H9 (cell line): ENCODE measurements around the gene TMEM63B. TPM values are rescaled to one million over a fixed set of nuclear protein-coding genes. Genes with fewer than 3 reads are reported as not detected.

Experiments
- DNase-seq: peaks from one replicate; pipeline ENCODE4 v3.0.0-alpha.2; 2017
- H2AFZ ChIP-seq: one replicate; pipeline ENCODE4 v1.6.1; 2013; ENCODE audit warnings: mild to moderate bottlenecking, low read length, control low read depth, moderate library complexity
- H2AK5ac ChIP-seq: 2 replicates; pipeline ENCODE4 v1.6.1; 2013; ENCODE audit warnings: low read length, control low read depth, mixed read lengths; ENCODE audit not compliant: insufficient read length
- H2BK120ac ChIP-seq: one replicate; pipeline ENCODE4 v1.6.1; 2013; ENCODE audit warnings: low read depth, mild to moderate bottlenecking, low read length, control low read depth, inconsistent platforms; ENCODE audit not compliant: poor library complexity, severe bottlenecking
- H2BK12ac ChIP-seq: 2 replicates; pipeline ENCODE4 v1.6.1; 2013; ENCODE audit warnings: low read length, control low read depth, mixed read lengths, low read depth; ENCODE audit not compliant: insufficient read length
- H2BK15ac ChIP-seq: 2 replicates; pipeline ENCODE4 v1.6.1; 2013; ENCODE audit warnings: low read depth, low read length, control low read depth
- H2BK20ac ChIP-seq: one replicate; pipeline ENCODE4 v1.6.1; 2013; ENCODE audit warnings: low read depth, mild to moderate bottlenecking, low read length, control low read depth, inconsistent platforms; ENCODE audit not compliant: poor library complexity, severe bottlenecking
- H2BK5ac ChIP-seq: 2 replicates; pipeline ENCODE4 v1.6.1; 2013; ENCODE audit warnings: low read length, control low read depth, mixed read lengths; ENCODE audit not compliant: insufficient read length
- H3K14ac ChIP-seq: 2 replicates; pipeline ENCODE4 v1.6.1; 2013; ENCODE audit warnings: low read length, control low read depth; ENCODE audit not compliant: insufficient read depth
- H3K18ac ChIP-seq: 2 replicates; pipeline ENCODE4 v1.6.1; 2013; ENCODE audit warnings: low read depth, mild to moderate bottlenecking, mixed read lengths, low read length, control low read depth; ENCODE audit not compliant: insufficient read length
- H3K23ac ChIP-seq: 2 replicates; pipeline ENCODE4 v1.6.1; 2013; ENCODE audit warnings: low read length, control low read depth, mixed read lengths, low read depth; ENCODE audit not compliant: insufficient read length
- H3K23me2 ChIP-seq: 2 replicates; pipeline ENCODE4 v1.6.1; 2013; ENCODE audit warnings: low read depth, mild to moderate bottlenecking, mixed read lengths, low read length, control low read depth; ENCODE audit not compliant: insufficient read length, poor library complexity, severe bottlenecking
- H3K27ac ChIP-seq: 2 replicates; pipeline ENCODE4 v1.5.1; 2013; ENCODE audit warnings: low read length, control low read depth, mixed read lengths, low read depth; ENCODE audit not compliant: insufficient read length
- H3K27me3 ChIP-seq: 2 replicates; pipeline ENCODE4 v1.6.1; 2013; ENCODE audit warnings: low read length, control low read depth, inconsistent platforms; ENCODE audit not compliant: insufficient read depth
- H3K4ac ChIP-seq: 2 replicates; pipeline ENCODE4 v1.6.1; 2013; ENCODE audit warnings: low read depth, mild to moderate bottlenecking, control low read depth, inconsistent platforms, low read length, moderate library complexity
- H3K4me1 ChIP-seq: 2 replicates; pipeline ENCODE4 v1.6.1; 2013; ENCODE audit warnings: low read length, control low read depth, inconsistent platforms; ENCODE audit not compliant: insufficient read depth
- H3K4me2 ChIP-seq: 2 replicates; pipeline ENCODE4 v1.6.1; 2013; ENCODE audit warnings: low read length, control low read depth, mixed read lengths; ENCODE audit not compliant: insufficient read length, insufficient read depth
- H3K56ac ChIP-seq: 2 replicates; pipeline ENCODE4 v1.6.1; 2013; ENCODE audit warnings: low read depth, mild to moderate bottlenecking, mixed read lengths, low read length, control low read depth; ENCODE audit not compliant: insufficient read length
- H3K79me1 ChIP-seq: 2 replicates; pipeline ENCODE4 v1.6.1; 2013; ENCODE audit warnings: low read depth, mild to moderate bottlenecking, moderate library complexity, low read length, control low read depth, inconsistent platforms; ENCODE audit not compliant: insufficient read depth, poor library complexity, severe bottlenecking
- H3K79me2 ChIP-seq: 2 replicates; pipeline ENCODE4 v1.6.1; 2013; ENCODE audit warnings: low read length, control low read depth, inconsistent platforms; ENCODE audit not compliant: insufficient read depth
- H3K9ac ChIP-seq: 2 replicates; pipeline ENCODE4 v1.6.1; 2013; ENCODE audit warnings: low read length, control low read depth, mixed read lengths; ENCODE audit not compliant: insufficient read length; ENCODE audit errors: extremely low read depth
- H3K9me3 ChIP-seq: one replicate; pipeline ENCODE4 v1.6.1; 2013; ENCODE audit warnings: low read depth, low read length, inconsistent platforms; ENCODE audit not compliant: control insufficient read depth
- H3T11ph ChIP-seq: one replicate; pipeline ENCODE4 v1.6.1; 2013; ENCODE audit warnings: mild to moderate bottlenecking, low read length, control low read depth, inconsistent platforms
- H4K20me1 ChIP-seq: one replicate; pipeline ENCODE4 v1.6.1; 2013; ENCODE audit not compliant: control insufficient read depth, insufficient read length, insufficient read depth
- H4K5ac ChIP-seq: 2 replicates; pipeline ENCODE4 v1.6.1; 2013; ENCODE audit warnings: low read depth, mild to moderate bottlenecking, mixed read lengths, low read length, control low read depth; ENCODE audit not compliant: insufficient read length
- H4K8ac ChIP-seq: replicated peaks from 2 replicates; pipeline ENCODE4 v1.6.1; 2013; ENCODE audit warnings: low read length, control low read depth, mixed read lengths, low read depth; ENCODE audit not compliant: insufficient read length
- H4K91ac ChIP-seq: 2 replicates; pipeline ENCODE4 v1.6.1; 2013; ENCODE audit warnings: low read depth, mild to moderate bottlenecking, moderate library complexity, mixed read lengths, low read length, control low read depth; ENCODE audit not compliant: insufficient read length
- H3K27ac Mint-ChIP-seq, 3 experiments: 2 replicates in 2 of 3; 3 replicates in 1 of 3; pipeline ENCODE4 v1.8.0; 2020 to 2021; ENCODE audit warnings: mixed read lengths in 3 of 3, mild to moderate bottlenecking in 1 of 3, moderate library complexity in 1 of 3
- H3K27me3 Mint-ChIP-seq: 2 replicates; pipeline ENCODE4 v1.8.0; 2021; ENCODE audit warnings: low read depth, mild to moderate bottlenecking, moderate library complexity, mixed read lengths
- H3K36me3 Mint-ChIP-seq, 3 experiments: 2 replicates in 2 of 3; 3 replicates in 1 of 3; pipeline ENCODE4 v1.8.0; 2020 to 2021; ENCODE audit warnings: low read depth in 3 of 3, mixed read lengths in 3 of 3; ENCODE audit not compliant: insufficient read depth in 1 of 3
- H3K4me1 Mint-ChIP-seq, 2 experiments: 2 replicates each; pipeline ENCODE4 v1.8.0; 2020; ENCODE audit warnings: mixed read lengths in 2 of 2
- H3K4me3 Mint-ChIP-seq, 2 experiments: 2 replicates in 1 of 2; 3 replicates in 1 of 2; pipeline ENCODE4 v1.8.0; 2020 to 2021; ENCODE audit warnings: mild to moderate bottlenecking in 2 of 2, mixed read lengths in 2 of 2, moderate library complexity in 1 of 2
- H3K9me3 Mint-ChIP-seq, 2 experiments: 2 replicates in 1 of 2; 3 replicates in 1 of 2; pipeline ENCODE4 v1.8.0; 2020; ENCODE audit warnings: mild to moderate bottlenecking in 2 of 2, mixed read lengths in 2 of 2, moderate library complexity in 1 of 2
- WGBS: extraction: QIAGEN DNeasy Blood & Tissue Kit; methylation state at CpG from one replicate; pipeline ENCODE4 v1.1.7; 2013; ENCODE audit warnings: missing lambda C conversion rate, low lambda C conversion rate, mixed read lengths; ENCODE audit not compliant: insufficient read length; ENCODE audit errors: extremely low coverage; 5-methylcytosine and 5-hydroxymethylcytosine counted together
- total RNA-seq: library from RNA; stranded (reverse); gene quantifications from 2 replicates; pipeline ENCODE4 v1.2.1, GENCODE V29; 2021
- TF ChIP-seq, protein P1 (sequence below): fragments of 200-600 bp; sonication (generic); conservative IDR thresholded peaks from 3 replicates; pipeline ENCODE4 v1.8.0; 2021; ENCODE audit warnings: antibody characterized with exemption, mild to moderate bottlenecking

TMEM63B gene
- total RNA-seq, 1 experiment from 2014 or later: 56.3 TPM

DNA sequence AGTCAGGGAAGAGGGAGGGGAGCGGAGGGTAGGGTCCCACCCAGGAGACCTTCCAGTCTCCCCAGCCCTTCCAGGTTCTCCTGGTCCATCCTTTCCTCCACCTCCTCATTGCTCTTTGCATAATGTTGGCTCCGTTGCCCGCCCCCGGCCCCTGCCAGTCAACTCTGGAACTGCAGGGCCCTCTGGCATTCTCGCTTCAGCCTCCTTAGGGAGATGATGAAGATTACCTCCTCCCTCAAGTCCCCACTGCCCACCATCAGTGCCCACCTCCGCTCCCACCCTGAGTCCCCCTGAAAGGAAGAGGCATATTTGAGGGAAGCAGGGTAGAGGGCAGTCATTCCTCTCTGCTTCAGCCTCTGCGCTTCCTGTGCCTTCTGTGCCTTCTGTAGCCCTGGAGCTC lies 8.5 kb downstream of the TMEM63B start:
- peaks cover 32 to 62% of the 10 kb centered on the region in 2 experiments for H3K4me1 Mint-ChIP-seq
- no peak overlapping the region for H3K4me3 Mint-ChIP-seq
- Histone ChIP-seq H3K4me1 (no peaks in the 10 kb centered on the region), H2AFZ (no peak overlapping the region), H3K27me3 (no peaks in the 10 kb centered on the region), H3K23ac (no peak overlapping the region), H3T11ph (no peak overlapping the region), H4K5ac (no peak overlapping the region), H2BK5ac (no peak overlapping the region), H3K23me2 (no peaks in the 10 kb centered on the region), H2AK5ac (no peak overlapping the region), H3K9ac (no peak overlapping the region), H4K20me1 (no peaks in the 10 kb centered on the region), H2BK20ac (no peak overlapping the region), H3K79me2 (no peaks in the 10 kb centered on the region), H3K27ac (no peak overlapping the region), H2BK120ac (no peak overlapping the region), H3K4ac (no peak overlapping the region), H3K18ac (no peak overlapping the region), H4K8ac (no peak overlapping the region), H2BK12ac (no peak overlapping the region), H3K56ac (no peak overlapping the region), H3K79me1 (no peaks in the 10 kb centered on the region), H3K14ac (no peak overlapping the region), H4K91ac (no peak overlapping the region), H3K4me2 (no peak overlapping the region), H3K9me3 (no peaks in the 10 kb centered on the region), H2BK15ac (no peak overlapping the region)
- H3K36me3 Mint-ChIP-seq: peaks cover 29 to 48% (median 42%) of the 10 kb centered on the region in 3 experiments
- no CpG with 5 or more reads among the region's 7 CpGs for WGBS
- peak overlapping the region in 1 of 3 experiments; percentile 38; a peak in 1 of 7 replicates for H3K27ac Mint-ChIP-seq
- no peaks in the 10 kb centered on the region for H3K9me3 Mint-ChIP-seq
- TF ChIP-seq, protein P1, sequence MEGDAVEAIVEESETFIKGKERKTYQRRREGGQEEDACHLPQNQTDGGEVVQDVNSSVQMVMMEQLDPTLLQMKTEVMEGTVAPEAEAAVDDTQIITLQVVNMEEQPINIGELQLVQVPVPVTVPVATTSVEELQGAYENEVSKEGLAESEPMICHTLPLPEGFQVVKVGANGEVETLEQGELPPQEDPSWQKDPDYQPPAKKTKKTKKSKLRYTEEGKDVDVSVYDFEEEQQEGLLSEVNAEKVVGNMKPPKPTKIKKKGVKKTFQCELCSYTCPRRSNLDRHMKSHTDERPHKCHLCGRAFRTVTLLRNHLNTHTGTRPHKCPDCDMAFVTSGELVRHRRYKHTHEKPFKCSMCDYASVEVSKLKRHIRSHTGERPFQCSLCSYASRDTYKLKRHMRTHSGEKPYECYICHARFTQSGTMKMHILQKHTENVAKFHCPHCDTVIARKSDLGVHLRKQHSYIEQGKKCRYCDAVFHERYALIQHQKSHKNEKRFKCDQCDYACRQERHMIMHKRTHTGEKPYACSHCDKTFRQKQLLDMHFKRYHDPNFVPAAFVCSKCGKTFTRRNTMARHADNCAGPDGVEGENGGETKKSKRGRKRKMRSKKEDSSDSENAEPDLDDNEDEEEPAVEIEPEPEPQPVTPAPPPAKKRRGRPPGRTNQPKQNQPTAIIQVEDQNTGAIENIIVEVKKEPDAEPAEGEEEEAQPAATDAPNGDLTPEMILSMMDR: peak; percentile 30; the same call in 1 of the 3 replicates
- no peaks in the 10 kb centered on the region for H3K27me3 Mint-ChIP-seq
- no peak for DNase-seq
